GM23338 (cell line): ENCODE data around the gene FGF9. TPM values are rescaled to one million over a fixed set of nuclear protein-coding genes. Genes with fewer than 3 reads are reported as not detected.

ENCODE experiments used
- ATAC-seq: fragments of 200-7000 bp; cut with Tn5 transposase; 3 replicates; pipeline ENCODE4 v1.9.1; 2020
- DNase-seq: peaks from one replicate; pipeline ENCODE4 v3.0.0-alpha.2; 2015; ENCODE audit warnings: low spot score
- H2AFZ ChIP-seq: fragments of 200-600 bp; sonication (generic); 2 replicates; pipeline ENCODE4 v1.8.0; 2016; ENCODE audit warnings: antibody characterized with exemption, mild to moderate bottlenecking, moderate library complexity
- H3F3A ChIP-seq: fragments of 200-600 bp; sonication (generic); replicated peaks from 2 replicates; pipeline ENCODE4 v1.8.0; 2017; ENCODE audit warnings: antibody characterized with exemption, mixed run types, low read depth
- H3K27ac ChIP-seq: fragments of 200-600 bp; sonication (generic); 2 replicates; pipeline ENCODE4 v1.6.1; 2016; ENCODE audit warnings: low read depth
- H3K27me3 ChIP-seq: fragments of 200-600 bp; sonication (generic); 2 replicates; pipeline ENCODE4 v1.8.0; 2016; ENCODE audit warnings: mild to moderate bottlenecking, mixed run types, moderate library complexity; ENCODE audit not compliant: insufficient read depth
- H3K36me3 ChIP-seq: fragments of 200-600 bp; sonication (generic); 2 replicates; pipeline ENCODE4 v1.8.0; 2016; ENCODE audit warnings: mild to moderate bottlenecking; ENCODE audit not compliant: insufficient read depth
- H3K4me1 ChIP-seq: fragments of 200-600 bp; sonication (generic); 2 replicates; pipeline ENCODE4 v1.8.0; 2016; ENCODE audit warnings: mild to moderate bottlenecking, moderate library complexity; ENCODE audit not compliant: insufficient read depth
- H3K4me2 ChIP-seq: fragments of 200-600 bp; sonication (generic); 2 replicates; pipeline ENCODE4 v1.7.1; 2017; ENCODE audit warnings: mixed run types
- H3K4me3 ChIP-seq: fragments of 200-600 bp; sonication (generic); 2 replicates; pipeline ENCODE4 v1.6.1; 2016; ENCODE audit warnings: mixed run types
- H3K79me2 ChIP-seq: fragments of 200-600 bp; sonication (generic); replicated peaks from 2 replicates; pipeline ENCODE4 v1.8.0; 2017; ENCODE audit warnings: mild to moderate bottlenecking; ENCODE audit not compliant: insufficient read depth
- H3K9me2 ChIP-seq: fragments of 200-600 bp; sonication (generic); 2 replicates; pipeline ENCODE4 v1.8.0; 2017; ENCODE audit not compliant: insufficient read depth
- H4K20me1 ChIP-seq: fragments of 200-600 bp; sonication (generic); replicated peaks from 2 replicates; pipeline ENCODE4 v1.8.0; 2017; ENCODE audit warnings: mild to moderate bottlenecking; ENCODE audit not compliant: insufficient read depth
- H3K27ac Mint-ChIP-seq: 2 replicates; pipeline ENCODE4 v1.8.0; 2020; ENCODE audit warnings: inconsistent platforms, mild to moderate bottlenecking, moderate library complexity, mixed read lengths
- H3K27me3 Mint-ChIP-seq: 3 replicates; pipeline ENCODE4 v1.8.0; 2022; ENCODE audit warnings: low read depth, mild to moderate bottlenecking, moderate library complexity, mixed read lengths, inconsistent platforms; ENCODE audit not compliant: insufficient read depth, poor library complexity
- H3K36me3 Mint-ChIP-seq: 3 replicates; pipeline ENCODE4 v1.8.0; 2021; ENCODE audit warnings: low read depth, mild to moderate bottlenecking, inconsistent platforms, moderate library complexity, mixed read lengths
- H3K4me1 Mint-ChIP-seq: 3 replicates; pipeline ENCODE4 v1.8.0; 2020; ENCODE audit warnings: mild to moderate bottlenecking, inconsistent platforms, mixed read lengths
- H3K4me3 Mint-ChIP-seq: 3 replicates; pipeline ENCODE4 v1.8.0; 2021; ENCODE audit warnings: moderate library complexity, mild to moderate bottlenecking, inconsistent platforms, mixed read lengths
- H3K9me3 Mint-ChIP-seq: 3 replicates; pipeline ENCODE4 v1.8.0; 2020; ENCODE audit warnings: moderate library complexity, mild to moderate bottlenecking, inconsistent platforms, mixed read lengths
- CREB1 ChIP-seq: fragments of 250-450 bp; sonication (Bioruptor Pico); IDR thresholded peaks from 2 replicates; pipeline ENCODE4 v1.5.0; 2020; ENCODE audit warnings: low read depth, mild to moderate bottlenecking, moderate library complexity
- CTCF ChIP-seq, 2 experiments: fragments of 200-600 bp in 1 of 2; sonication (generic) in 1 of 2; conservative IDR thresholded peaks; 2 replicates each; pipeline versions ENCODE4 v1.5.1 to v1.6.1; 2016 to 2017; ENCODE audit warnings: antibody characterized with exemption in 2 of 2, low read depth in 2 of 2, mild to moderate bottlenecking in 2 of 2, moderate library complexity in 1 of 2
- ETS1 ChIP-seq: IDR thresholded peaks from 2 replicates; pipeline ENCODE4 v1.6.1; 2016; ENCODE audit warnings: antibody characterized with exemption
- EZH2 ChIP-seq: fragments of 200-600 bp; sonication (generic); IDR thresholded peaks from one replicate; pipeline ENCODE4 v1.8.0; 2017; ENCODE audit warnings: antibody characterized with exemption, mild to moderate bottlenecking, low read depth; ENCODE audit not compliant: unreplicated experiment
- EZH2phosphoT487 ChIP-seq: fragments of 200-600 bp; sonication (generic); IDR thresholded peaks from one replicate; pipeline ENCODE4 v1.8.1; 2018; ENCODE audit warnings: antibody characterized with exemption; ENCODE audit not compliant: unreplicated experiment
- JUNB ChIP-seq: IDR thresholded peaks from one replicate; pipeline ENCODE4 v1.6.1; 2016; ENCODE audit warnings: antibody characterized with exemption; ENCODE audit not compliant: unreplicated experiment
- NANOG ChIP-seq: IDR thresholded peaks from 2 replicates; pipeline ENCODE4 v1.6.1; 2016; ENCODE audit warnings: antibody characterized with exemption, borderline replicate concordance
- POLR2AphosphoS5 ChIP-seq: IDR thresholded peaks from 2 replicates; pipeline ENCODE4 v1.6.1; 2016; ENCODE audit warnings: antibody characterized with exemption, low read depth
- STAT1 ChIP-seq: IDR thresholded peaks from one replicate; pipeline ENCODE4 v1.6.1; 2016; ENCODE audit warnings: antibody characterized with exemption; ENCODE audit not compliant: unreplicated experiment
- ZNF114 ChIP-seq: fragments of 250-450 bp; sonication (Bioruptor Pico); IDR thresholded peaks from 2 replicates; pipeline ENCODE4 v1.5.0; 2020; ENCODE audit warnings: mild to moderate bottlenecking, moderate library complexity
- ZNF331 ChIP-seq: fragments of 250-450 bp; sonication (Bioruptor Pico); IDR thresholded peaks from 2 replicates; pipeline ENCODE4 v1.5.0; 2020; ENCODE audit warnings: low read depth, mild to moderate bottlenecking, moderate library complexity
- polyA plus RNA-seq: library from polyadenylated mRNA; unstranded; fragments of >200 nt; fragmentation: Nextera tagmentation; extraction: Ambion mirVana; gene quantifications from 2 replicates; pipeline ENCODE4 v1.2.1, GENCODE V29; 2016
- total RNA-seq: library from RNA; depleted of rRNA; stranded (reverse); fragments of >200 nt; shearing (Covaris generic); gene quantifications from 2 replicates; pipeline ENCODE4 v1.2.3, GENCODE V29; 2014
- TF ChIP-seq, protein P1 (sequence below): IDR thresholded peaks from one replicate; pipeline ENCODE4 v1.6.1; 2018; ENCODE audit warnings: antibody characterized with exemption; ENCODE audit not compliant: unreplicated experiment
- TF ChIP-seq, protein P2 (sequence below): fragments of 250-450 bp; sonication (Bioruptor Pico); IDR thresholded peaks from 2 replicates; pipeline ENCODE4 v1.5.0; 2020; ENCODE audit warnings: mild to moderate bottlenecking, moderate library complexity

Gene FGF9
- total and polyA plus RNA-seq, 2 experiments from 2014 or later: 0.27 TPM; not detected in 1

DNA sequence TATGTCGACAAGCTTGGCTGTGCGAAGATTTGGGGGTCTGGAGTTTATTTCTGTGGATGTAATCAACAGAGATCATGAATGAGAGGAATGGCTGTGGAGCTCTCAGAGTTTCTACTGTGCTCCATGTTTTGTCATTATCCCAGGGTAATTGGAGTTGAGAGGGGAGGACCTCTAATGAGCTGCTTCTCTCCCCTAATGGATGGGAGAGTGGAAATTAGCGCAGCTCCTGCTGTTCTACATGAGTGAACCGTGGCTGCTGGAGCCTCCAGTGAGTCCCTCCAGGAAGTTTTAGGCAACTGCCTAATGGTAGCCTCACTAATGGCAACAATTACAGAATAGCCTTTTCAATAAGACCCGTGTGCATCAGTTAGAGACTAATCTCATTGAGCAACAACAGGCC is 31.3 kb upstream of the FGF9 start:
- Mint-ChIP-seq H3K4me1 (no peaks in the 10 kb centered on the region), H3K9me3 (no peaks in the 10 kb centered on the region; the same call in 1 of the 3 replicates), H3K36me3 (no peaks in the 10 kb centered on the region), H3K27ac (no peak overlapping the region), H3K27me3 (peaks cover 2% of the 10 kb centered on the region), H3K4me3 (no peak overlapping the region)
- Histone ChIP-seq H3K4me3 (no peak overlapping the region), H2AFZ (peak overlapping the region; percentile 85), H3K27me3 (no peaks in the 10 kb centered on the region), H3K4me2 (no peak overlapping the region), H3K27ac (no peak overlapping the region), H4K20me1 (no peaks in the 10 kb centered on the region), H3K4me1 (no peaks in the 10 kb centered on the region), H3K36me3 (no peaks in the 10 kb centered on the region), H3F3A (no peaks in the 10 kb centered on the region), H3K9me2 (no peaks in the 10 kb centered on the region), H3K79me2 (no peaks in the 10 kb centered on the region)
- TF ChIP-seq NANOG: no peak
- no peak for TF ChIP-seq CTCF (conservative IDR thresholded peaks at IDR 0.05; ENCODE audit: low read depth in 2 of 2)
- no peak for TF ChIP-seq JUNB
- TF ChIP-seq EZH2phosphoT487: no peak
- no peak for TF ChIP-seq POLR2AphosphoS5
- TF ChIP-seq ZNF114 (CRISPR knock-in tag): no peak
- TF ChIP-seq ETS1: no peak
- TF ChIP-seq ZNF331 (CRISPR knock-in tag): no peak
- TF ChIP-seq, protein P1, sequence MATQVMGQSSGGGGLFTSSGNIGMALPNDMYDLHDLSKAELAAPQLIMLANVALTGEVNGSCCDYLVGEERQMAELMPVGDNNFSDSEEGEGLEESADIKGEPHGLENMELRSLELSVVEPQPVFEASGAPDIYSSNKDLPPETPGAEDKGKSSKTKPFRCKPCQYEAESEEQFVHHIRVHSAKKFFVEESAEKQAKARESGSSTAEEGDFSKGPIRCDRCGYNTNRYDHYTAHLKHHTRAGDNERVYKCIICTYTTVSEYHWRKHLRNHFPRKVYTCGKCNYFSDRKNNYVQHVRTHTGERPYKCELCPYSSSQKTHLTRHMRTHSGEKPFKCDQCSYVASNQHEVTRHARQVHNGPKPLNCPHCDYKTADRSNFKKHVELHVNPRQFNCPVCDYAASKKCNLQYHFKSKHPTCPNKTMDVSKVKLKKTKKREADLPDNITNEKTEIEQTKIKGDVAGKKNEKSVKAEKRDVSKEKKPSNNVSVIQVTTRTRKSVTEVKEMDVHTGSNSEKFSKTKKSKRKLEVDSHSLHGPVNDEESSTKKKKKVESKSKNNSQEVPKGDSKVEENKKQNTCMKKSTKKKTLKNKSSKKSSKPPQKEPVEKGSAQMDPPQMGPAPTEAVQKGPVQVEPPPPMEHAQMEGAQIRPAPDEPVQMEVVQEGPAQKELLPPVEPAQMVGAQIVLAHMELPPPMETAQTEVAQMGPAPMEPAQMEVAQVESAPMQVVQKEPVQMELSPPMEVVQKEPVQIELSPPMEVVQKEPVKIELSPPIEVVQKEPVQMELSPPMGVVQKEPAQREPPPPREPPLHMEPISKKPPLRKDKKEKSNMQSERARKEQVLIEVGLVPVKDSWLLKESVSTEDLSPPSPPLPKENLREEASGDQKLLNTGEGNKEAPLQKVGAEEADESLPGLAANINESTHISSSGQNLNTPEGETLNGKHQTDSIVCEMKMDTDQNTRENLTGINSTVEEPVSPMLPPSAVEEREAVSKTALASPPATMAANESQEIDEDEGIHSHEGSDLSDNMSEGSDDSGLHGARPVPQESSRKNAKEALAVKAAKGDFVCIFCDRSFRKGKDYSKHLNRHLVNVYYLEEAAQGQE: no peak
- no peak for TF ChIP-seq EZH2
- TF ChIP-seq STAT1: no peak
- TF ChIP-seq, protein P2, sequence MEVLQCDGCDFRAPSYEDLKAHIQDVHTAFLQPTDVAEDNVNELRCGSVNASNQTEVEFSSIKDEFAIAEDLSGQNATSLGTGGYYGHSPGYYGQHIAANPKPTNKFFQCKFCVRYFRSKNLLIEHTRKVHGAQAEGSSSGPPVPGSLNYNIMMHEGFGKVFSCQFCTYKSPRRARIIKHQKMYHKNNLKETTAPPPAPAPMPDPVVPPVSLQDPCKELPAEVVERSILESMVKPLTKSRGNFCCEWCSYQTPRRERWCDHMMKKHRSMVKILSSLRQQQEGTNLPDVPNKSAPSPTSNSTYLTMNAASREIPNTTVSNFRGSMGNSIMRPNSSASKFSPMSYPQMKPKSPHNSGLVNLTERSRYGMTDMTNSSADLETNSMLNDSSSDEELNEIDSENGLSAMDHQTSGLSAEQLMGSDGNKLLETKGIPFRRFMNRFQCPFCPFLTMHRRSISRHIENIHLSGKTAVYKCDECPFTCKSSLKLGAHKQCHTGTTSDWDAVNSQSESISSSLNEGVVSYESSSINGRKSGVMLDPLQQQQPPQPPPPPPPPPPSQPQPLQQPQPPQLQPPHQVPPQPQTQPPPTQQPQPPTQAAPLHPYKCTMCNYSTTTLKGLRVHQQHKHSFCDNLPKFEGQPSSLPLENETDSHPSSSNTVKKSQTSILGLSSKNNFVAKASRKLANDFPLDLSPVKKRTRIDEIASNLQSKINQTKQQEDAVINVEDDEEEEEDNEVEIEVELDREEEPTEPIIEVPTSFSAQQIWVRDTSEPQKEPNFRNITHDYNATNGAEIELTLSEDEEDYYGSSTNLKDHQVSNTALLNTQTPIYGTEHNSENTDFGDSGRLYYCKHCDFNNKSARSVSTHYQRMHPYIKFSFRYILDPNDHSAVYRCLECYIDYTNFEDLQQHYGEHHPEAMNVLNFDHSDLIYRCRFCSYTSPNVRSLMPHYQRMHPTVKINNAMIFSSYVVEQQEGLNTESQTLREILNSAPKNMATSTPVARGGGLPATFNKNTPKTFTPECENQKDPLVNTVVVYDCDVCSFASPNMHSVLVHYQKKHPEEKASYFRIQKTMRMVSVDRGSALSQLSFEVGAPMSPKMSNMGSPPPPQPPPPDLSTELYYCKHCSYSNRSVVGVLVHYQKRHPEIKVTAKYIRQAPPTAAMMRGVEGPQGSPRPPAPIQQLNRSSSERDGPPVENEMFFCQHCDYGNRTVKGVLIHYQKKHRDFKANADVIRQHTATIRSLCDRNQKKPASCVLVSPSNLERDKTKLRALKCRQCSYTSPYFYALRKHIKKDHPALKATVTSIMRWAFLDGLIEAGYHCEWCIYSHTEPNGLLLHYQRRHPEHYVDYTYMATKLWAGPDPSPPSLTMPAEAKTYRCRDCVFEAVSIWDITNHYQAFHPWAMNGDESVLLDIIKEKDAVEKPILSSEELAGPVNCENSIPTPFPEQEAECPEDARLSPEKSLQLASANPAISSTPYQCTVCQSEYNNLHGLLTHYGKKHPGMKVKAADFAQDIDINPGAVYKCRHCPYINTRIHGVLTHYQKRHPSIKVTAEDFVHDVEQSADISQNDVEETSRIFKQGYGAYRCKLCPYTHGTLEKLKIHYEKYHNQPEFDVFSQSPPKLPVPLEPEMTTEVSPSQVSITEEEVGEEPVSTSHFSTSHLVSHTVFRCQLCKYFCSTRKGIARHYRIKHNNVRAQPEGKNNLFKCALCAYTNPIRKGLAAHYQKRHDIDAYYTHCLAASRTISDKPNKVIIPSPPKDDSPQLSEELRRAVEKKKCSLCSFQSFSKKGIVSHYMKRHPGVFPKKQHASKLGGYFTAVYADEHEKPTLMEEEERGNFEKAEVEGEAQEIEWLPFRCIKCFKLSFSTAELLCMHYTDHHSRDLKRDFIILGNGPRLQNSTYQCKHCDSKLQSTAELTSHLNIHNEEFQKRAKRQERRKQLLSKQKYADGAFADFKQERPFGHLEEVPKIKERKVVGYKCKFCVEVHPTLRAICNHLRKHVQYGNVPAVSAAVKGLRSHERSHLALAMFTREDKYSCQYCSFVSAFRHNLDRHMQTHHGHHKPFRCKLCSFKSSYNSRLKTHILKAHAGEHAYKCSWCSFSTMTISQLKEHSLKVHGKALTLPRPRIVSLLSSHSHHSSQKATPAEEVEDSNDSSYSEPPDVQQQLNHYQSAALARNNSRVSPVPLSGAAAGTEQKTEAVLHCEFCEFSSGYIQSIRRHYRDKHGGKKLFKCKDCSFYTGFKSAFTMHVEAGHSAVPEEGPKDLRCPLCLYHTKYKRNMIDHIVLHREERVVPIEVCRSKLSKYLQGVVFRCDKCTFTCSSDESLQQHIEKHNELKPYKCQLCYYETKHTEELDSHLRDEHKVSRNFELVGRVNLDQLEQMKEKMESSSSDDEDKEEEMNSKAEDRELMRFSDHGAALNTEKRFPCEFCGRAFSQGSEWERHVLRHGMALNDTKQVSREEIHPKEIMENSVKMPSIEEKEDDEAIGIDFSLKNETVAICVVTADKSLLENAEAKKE (CRISPR knock-in tag): no peak
- no peak for TF ChIP-seq CREB1 (CRISPR knock-in tag)
- no peak for ATAC-seq
- DNase-seq: no peak
